Body of pancreas (tissue), 4 donors: ENCODE data around the gene SERPINI1. TPM values are rescaled to one million over a fixed set of nuclear protein-coding genes. Genes with fewer than 3 reads are reported as not detected.

Experiments used
- ATAC-seq: fragments of 150-250 bp; one replicate; pipeline ENCODE4 v1.9.1; 2016
- DNase-seq, 4 donors: peaks; one replicate each; pipeline ENCODE4 v3.0.0-alpha.2; 2019
- H3K27ac ChIP-seq, 4 donors: fragments of 200-600 bp; sonication (generic); 1 replicate in 3 of 4; 2 replicates in 1 of 4; pipeline versions ENCODE4 v1.5.1 to v1.6.1; 2016 to 2019; ENCODE audit warnings: mild to moderate bottlenecking in 1 of 4, mixed read lengths in 1 of 4, moderate library complexity in 1 of 4
- H3K27me3 ChIP-seq, 2 donors: fragments of 200-600 bp; sonication (generic); one replicate each; pipeline ENCODE4 v1.6.0; 2016; ENCODE audit warnings: mild to moderate bottlenecking in 1 of 2
- H3K36me3 ChIP-seq, 2 donors: fragments of 200-600 bp; sonication (generic); replicated peaks in 1 of 2; 2 replicates each; pipeline ENCODE4 v1.5.1; 2016; ENCODE audit warnings: low read depth in 2 of 2; ENCODE audit not compliant: insufficient read depth in 1 of 2
- H3K4me1 ChIP-seq: fragments of 200-600 bp; sonication (generic); one replicate; pipeline ENCODE4 v1.6.0; 2016
- H3K4me3 ChIP-seq, 2 donors: fragments of 200-600 bp; sonication (generic); 1 replicate in 1 of 2; 2 replicates in 1 of 2; pipeline ENCODE4 v1.5.1; 2016 to 2019
- H3K9me3 ChIP-seq, 3 donors: fragments of 200-600 bp; sonication (generic); 1 replicate in 2 of 3; 2 replicates in 1 of 3; pipeline ENCODE4 v1.5.1; 2016
- CTCF ChIP-seq, 7 experiments: fragments of 450-650 bp in 4 of 7; fragments of 200-600 bp in 3 of 7; sonication (generic) in 3 of 7; IDR thresholded peaks; one replicate each; pipeline ENCODE4 v1.5.1; 2016 to 2019; ENCODE audit warnings: antibody characterized with exemption in 7 of 7
- POLR2A ChIP-seq, 3 donors: fragments of 450-650 bp; IDR thresholded peaks; one replicate each; pipeline ENCODE4 v1.6.1; 2016; ENCODE audit warnings: antibody characterized with exemption in 3 of 3, mild to moderate bottlenecking in 2 of 3
- WGBS, 2 donors: methylation state at CpG; one replicate each; pipeline ENCODE4 v1.1.5; 2017; 5-methylcytosine and 5-hydroxymethylcytosine counted together
- intact Hi-C: fragments of 100-400 bp; cut with DNase I; formaldehyde crosslinking; loops from one replicate; pipeline ENCODE4 v1.15.1; 2023
- total RNA-seq, 2 donors: library from RNA; depleted of rRNA; stranded (reverse); fragments of >200 nt; gene quantifications; one replicate each; pipeline ENCODE4 v1.1.0, GENCODE V29; 2016

SERPINI1 gene
- total RNA-seq, 2 donors from 2014 or later: 10.2 to 20.0 TPM

- 73 to 78% methylated on average over 1 of the region's 1 CpG for WGBS, 2 donors
- intact Hi-C loops: no loop called here
- DNase-seq: no peak
- peaks cover 0 to 9% (median 4%) of the 10 kb centered on the region in 3 donors for H3K9me3 ChIP-seq
- no peaks in the 10 kb centered on the region for H3K27me3 ChIP-seq
- H3K4me1 ChIP-seq: no peaks in the 10 kb centered on the region
- no peak for ATAC-seq
- H3K36me3 ChIP-seq: no peaks in the 10 kb centered on the region
- H3K27ac ChIP-seq: no peak overlapping the region
- H3K4me3 ChIP-seq: no peak overlapping the region
- TF ChIP-seq CTCF (IDR thresholded peaks at IDR 0.05): no peak
- no peak for TF ChIP-seq POLR2A (IDR thresholded peaks at IDR 0.05)
Observed at GRCh38 chr3:167777356-167777755, 41.8 kb downstream of the SERPINI1 start.

DNA sequence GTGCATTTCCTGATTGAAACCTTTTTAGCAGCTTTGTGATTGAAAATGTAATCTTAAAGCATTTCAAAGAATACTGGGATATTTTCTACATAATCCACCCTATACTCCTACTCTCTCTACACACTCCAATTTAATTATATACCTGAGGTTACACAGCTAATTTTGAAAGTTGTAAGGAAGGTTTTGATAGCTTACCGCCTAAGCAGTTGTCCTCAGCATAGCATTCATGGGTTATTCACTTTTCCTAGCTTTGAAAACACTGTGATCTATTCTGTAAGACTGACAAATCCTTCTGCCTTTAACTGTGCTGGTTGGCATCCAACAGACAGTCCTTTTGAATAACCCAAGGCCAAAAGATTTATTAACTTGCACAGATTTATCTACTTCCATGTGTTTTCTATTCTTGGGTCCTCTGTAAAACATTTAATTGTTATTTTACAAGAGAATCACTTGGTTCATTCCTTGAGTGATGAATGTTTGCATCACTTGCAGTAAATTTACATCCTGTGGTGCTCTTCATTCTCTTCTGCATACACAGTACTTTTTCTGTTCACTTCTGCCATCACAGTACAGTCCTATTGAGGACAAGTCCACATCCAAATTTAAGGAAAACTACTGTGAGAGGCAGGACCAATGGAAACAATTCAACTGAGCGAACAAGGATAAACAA, 44.8 kb downstream of the SERPINI1 start:
- ATAC-seq: no peak
- no peak for DNase-seq
- no peaks in the 10 kb centered on the region for H3K4me1 ChIP-seq
- no peak overlapping the region for H3K4me3 ChIP-seq
- no peaks in the 10 kb centered on the region for H3K27me3 ChIP-seq
- no peak for TF ChIP-seq CTCF (IDR thresholded peaks at IDR 0.05)
- TF ChIP-seq POLR2A (IDR thresholded peaks at IDR 0.05): no peak
- H3K27ac ChIP-seq: no peak overlapping the region
- no peaks in the 10 kb centered on the region for H3K36me3 ChIP-seq
- WGBS, 2 donors: 86 to 92% methylated on average over 2 of the region's 2 CpGs
- intact Hi-C loops: no loop called here
- H3K9me3 ChIP-seq: peaks cover 0 to 9% (median 4%) of the 10 kb centered on the region in 3 donors

- no peaks in the 10 kb centered on the region for H3K36me3 ChIP-seq
- H3K27me3 ChIP-seq: no peaks in the 10 kb centered on the region
- no peak for TF ChIP-seq CTCF (IDR thresholded peaks at IDR 0.05)
- no peak for TF ChIP-seq POLR2A (IDR thresholded peaks at IDR 0.05)
- peak in 1 of 4 donors; percentile 20 for DNase-seq
- peaks cover 10% of the 10 kb centered on the region for H3K4me1 ChIP-seq
- no peak for ATAC-seq
- no peak overlapping the region for H3K27ac ChIP-seq
- intact Hi-C loops: no loop called here
- H3K9me3 ChIP-seq: peaks cover 0 to 4% (median 0%) of the 10 kb centered on the region in 3 donors
- H3K4me3 ChIP-seq: no peak overlapping the region
- 47 to 67% methylated on average over 1 of the region's 1 CpG for WGBS, 2 donors
Observed at GRCh38 chr3:167783781-167784180, 48.3 kb downstream of the SERPINI1 start.

- no peaks in the 10 kb centered on the region for H3K27me3 ChIP-seq
- peaks cover 0 to 1% (median 0%) of the 10 kb centered on the region in 3 donors for H3K9me3 ChIP-seq
- peaks cover 20% of the 10 kb centered on the region for H3K4me1 ChIP-seq
- H3K4me3 ChIP-seq: no peak overlapping the region
- TF ChIP-seq POLR2A (IDR thresholded peaks at IDR 0.05) (no peak), CTCF (IDR thresholded peaks at IDR 0.05) (no peak)
- ATAC-seq (no peak), DNase-seq (no peak)
- no peaks in the 10 kb centered on the region for H3K36me3 ChIP-seq
- WGBS, 2 donors: 87 to 94% methylated on average over 3 of the region's 3 CpGs
- intact Hi-C loops: no loop called here
- H3K27ac ChIP-seq: no peak overlapping the region
Observed at GRCh38 chr3:167785790-167786189, 50.3 kb downstream of the SERPINI1 start.

DNA sequence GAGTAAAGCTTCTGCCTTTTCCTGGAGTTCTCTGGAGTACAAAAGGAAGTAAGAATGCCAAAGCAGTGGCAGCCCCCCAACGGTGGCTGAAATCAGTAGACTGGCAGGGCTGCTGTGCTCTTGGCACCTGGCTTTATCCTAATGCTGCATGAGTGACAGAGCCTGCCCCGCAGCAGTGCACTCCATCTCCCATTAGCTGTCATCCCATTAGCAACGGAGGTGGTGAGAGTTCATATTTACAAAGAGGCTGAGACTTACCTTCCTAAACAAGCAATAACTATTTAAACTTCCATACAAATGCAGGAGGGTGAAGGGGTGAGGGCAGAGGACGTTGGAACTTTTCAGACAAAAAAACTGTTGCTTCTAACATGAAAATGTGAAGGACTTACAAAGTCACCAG, 51.9 kb downstream of the SERPINI1 start:
- H3K36me3 ChIP-seq: no peaks in the 10 kb centered on the region
- intact Hi-C loops: no loop called here
- no peak for ATAC-seq
- no peaks in the 10 kb centered on the region for H3K27me3 ChIP-seq
- TF ChIP-seq POLR2A (IDR thresholded peaks at IDR 0.05) (no peak), CTCF (IDR thresholded peaks at IDR 0.05) (no peak)
- H3K4me3 ChIP-seq: no peak overlapping the region
- WGBS, 2 donors: 13 to 20% methylated on average over 4 of the region's 4 CpGs
- no peaks in the 10 kb centered on the region for H3K9me3 ChIP-seq
- H3K27ac ChIP-seq: no peak overlapping the region
- H3K4me1 ChIP-seq: peaks cover 20% of the 10 kb centered on the region
- peak in 1 of 4 donors; percentile 6 for DNase-seq
